A204.1 (cell line): ENCODE data around the gene TCHHL1.

Experiments
- FAIRE-seq: peaks from 2 replicates; lab custom pipeline; 2012; peaks lifted over from hg19 to GRCh38; lab: Jason Lieb, UNC

Gene TCHHL1

DNA sequence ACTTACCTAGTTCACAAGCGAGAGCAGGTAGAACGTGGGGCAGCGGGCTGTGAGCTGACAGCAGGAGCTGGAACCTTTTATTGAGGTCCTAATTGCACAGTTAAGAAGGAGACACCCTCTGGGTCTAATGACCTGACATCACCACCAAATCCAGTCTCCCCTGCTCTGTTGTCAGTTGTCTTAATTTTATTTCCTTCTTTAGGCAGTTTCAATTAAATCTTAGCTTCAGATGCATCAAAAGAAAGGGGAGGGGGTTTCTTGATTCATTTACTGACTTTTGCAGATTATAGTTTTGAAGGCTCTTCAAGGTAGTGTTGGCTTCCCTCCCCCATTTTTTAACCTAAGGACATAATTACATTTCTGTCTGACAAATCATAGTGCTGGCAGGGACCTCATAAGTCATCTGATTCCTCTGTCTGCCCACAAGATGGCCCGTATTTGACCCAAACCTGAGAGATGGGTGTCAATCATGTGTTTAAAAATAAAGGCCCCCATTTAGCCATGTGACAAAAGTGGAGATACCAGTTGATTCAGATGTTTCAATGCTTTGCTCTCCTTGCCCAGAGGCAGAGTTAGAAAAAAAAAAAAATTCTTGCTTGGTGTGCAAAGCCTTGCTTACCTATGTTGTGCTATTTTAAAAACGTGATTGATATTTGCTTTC lies at the start of gene TCHHL1:
TSS of gene TCHHL1 (minus strand) at position 51 of the 661 bp plus-strand sequence. CDS start 921 bp downstream, outside the sequence.
- FAIRE-seq: no peak

DNA sequence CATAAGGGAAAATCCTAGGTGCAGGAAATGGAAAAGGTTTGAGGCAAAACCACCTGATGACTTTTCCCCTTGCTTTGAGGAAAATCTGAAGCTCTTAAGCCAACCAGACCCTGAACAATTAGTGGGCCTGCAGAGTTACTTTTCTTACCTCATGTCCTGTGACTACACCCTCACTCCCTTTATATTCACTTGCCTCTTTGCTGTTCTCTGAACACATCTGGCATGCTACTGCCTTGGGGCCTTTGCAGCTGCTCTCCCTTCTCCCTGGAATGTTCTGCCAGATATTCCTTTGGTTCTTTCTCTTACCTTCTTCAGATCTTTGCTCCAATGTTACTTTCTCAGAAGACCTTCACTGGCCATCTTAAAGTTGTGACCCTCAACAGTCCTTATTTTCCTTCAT lies 48.4 kb upstream of the TCHHL1 start:
- FAIRE-seq: no peak

DNA sequence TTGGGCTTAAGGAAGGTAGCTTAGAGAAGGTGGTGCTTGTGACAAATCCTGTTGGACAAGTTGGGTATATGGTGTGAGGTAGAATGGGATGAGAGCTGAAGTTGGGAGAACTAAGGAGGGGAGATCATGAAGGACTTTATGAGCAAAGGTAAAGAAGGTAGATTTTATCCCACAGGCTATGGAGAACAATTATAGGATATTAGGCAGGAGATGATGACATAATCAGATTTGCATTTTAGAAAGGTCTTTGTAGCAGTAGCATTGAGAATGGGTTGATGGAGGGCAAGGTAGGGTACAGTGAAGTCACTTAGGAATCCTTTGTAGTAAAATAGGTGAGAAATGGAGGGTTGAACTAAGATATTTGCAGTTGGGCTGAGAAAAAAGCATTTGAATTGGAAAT lies 41.3 kb upstream of the TCHHL1 start:
- no peak for FAIRE-seq

DNA sequence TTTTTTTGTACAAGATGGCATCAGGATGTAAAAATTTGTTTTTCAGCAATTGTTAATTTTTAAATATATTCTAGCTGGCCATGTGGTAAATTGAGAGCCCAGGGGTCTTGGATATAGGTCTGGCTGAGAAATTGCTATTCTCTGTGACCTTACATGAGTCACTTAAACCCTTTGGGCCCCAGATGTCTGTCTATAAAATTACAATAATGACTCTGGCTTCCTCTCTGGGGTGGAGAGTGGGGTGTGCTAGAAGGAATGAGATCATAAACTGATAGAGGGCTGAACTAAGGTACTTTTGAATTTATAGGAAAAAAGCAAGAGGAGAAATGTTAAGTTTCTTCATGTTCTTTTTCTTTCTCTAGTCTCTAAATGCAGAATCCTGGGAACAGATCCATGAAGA lies 38.8 kb upstream of the TCHHL1 start:
- no peak for FAIRE-seq

DNA sequence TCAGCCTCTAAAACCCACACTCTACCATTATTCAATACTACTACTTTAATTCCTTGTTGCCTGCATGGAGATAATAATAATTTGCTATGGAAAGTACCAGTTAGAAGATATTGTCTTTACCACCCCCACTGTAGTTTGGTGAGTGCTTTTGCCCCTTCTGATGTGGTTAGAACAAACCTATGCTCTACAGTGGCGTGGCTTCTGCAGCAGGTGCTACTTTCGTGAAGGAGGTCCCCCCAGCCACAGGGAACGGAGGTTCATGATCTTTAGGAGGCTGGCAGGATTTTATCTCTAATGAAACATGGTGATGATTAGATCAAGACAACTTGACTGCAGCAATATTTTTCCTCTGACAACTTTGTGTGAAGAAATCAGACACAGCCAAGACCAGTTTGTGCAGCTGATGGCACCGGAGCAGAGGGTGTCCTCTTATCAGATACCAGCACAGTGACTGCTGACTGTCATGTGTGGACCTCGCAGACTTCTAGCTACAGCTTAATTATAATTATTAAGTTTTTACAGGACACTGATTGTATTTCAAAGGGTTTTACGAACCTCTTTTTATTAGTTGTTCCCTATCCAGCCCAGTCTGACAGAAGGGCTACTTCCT lies 37.1 kb upstream of the TCHHL1 start:
- FAIRE-seq: no peak

DNA sequence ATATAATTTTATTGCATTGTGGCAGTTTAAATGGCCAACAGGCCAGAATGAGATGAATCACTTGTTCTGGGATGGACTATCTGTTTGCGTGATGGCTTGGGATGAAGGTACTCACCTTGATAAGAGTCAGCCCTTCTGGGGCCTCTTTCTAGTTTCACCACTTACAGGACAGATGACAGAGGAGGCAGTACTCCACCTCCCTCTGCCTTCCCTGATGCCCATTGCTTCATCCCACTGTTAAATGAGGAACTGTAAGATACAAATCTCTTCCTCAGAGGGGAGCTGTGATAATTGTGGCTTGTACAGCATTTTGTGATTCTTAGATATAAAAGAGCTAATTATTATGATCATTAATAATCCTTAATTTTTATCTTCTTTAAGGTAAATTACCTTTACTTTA lies 30.1 kb upstream of the TCHHL1 start:
- no peak for FAIRE-seq

DNA sequence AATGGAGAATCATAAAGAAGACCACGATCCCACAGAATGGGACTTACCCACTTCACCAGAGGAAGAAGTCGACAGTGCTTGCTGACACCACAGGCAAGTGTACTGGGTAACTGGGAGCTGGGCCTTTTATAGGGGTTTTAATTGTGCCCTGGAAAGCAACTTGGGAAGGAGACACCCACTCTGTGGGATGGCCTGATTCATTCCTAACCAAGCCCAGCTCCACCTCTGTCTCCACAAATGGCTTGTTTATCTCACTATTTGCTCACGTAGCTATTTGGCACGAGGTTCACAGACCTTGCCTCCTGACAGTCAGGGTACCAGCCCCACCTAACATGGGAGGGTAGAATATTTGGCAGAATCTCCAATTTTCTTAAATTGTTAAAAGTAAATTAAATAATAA lies 26.5 kb upstream of the TCHHL1 start, which contains the start of gene TCHH:
TSS of gene TCHH (minus strand) at position 101 of the 400 bp plus-strand sequence. CDS start 1,364 bp downstream, outside the sequence.
- no peak for FAIRE-seq

DNA sequence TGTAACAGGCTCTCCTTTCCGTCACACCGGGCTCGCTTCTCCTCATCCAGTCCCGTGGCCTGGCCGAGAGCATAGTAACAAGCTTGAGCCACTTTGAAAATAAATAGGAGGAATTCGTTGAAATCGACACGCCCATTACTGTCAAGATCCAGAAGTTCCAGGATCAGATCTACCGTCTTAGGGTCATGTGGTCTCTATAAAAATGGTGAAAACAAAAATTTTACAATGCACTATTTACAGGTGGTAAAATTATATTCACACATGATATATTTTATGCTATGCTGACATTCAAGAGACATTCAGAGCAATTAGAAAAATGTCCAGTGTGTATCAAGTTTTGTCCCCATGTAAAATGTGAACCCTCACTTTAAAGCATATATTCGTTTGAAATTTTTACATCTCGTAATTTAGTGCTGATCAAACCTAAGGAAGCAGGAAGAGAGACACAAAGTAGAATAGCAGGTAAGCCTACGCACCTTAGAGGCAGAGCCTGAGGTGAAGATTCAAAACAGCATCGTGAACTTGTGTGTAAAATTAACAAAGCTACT lies 24.1 kb upstream of the TCHHL1 start:
- FAIRE-seq: no peak

DNA sequence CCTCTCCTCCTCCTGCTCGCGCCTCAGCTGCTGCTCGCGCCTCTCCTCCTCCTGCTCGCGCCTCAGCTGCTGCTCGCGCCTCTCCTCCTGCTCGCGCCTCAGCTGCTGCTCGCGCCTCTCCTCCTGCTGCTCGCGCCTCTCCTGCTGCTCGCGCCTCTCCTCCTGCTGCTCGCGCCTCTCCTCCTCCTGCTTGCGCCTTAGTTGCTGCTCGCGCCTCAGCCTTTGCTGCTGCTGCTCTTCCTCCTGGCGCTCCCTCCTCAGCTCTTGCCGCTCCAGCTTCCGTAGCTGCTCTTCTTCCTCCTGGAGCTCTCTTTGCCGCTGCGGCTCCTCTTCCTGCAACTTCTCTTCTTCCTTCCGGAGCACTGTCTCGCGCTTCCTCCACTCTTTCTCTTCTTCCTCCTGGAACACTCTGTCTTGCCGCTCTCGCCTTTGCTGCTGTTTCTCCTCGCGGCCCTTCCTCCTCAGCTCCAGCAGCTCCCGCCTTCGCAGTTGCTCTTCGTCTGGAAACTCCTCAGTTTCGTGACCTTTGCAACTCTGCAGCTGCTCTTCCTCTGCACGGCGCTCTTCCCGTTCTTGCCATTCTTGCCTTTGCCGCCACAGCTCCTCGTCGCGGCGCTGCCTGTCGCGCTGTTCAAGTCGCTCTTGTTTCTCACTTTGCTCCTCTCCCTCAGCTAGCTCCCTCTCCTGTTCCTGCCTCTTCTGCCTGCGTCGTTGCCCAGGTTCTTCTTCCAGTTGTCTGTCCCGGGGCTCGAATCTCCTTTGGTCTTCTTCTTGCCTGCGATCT lies 23.4 kb upstream of the TCHHL1 start:
- no peak for FAIRE-seq

DNA sequence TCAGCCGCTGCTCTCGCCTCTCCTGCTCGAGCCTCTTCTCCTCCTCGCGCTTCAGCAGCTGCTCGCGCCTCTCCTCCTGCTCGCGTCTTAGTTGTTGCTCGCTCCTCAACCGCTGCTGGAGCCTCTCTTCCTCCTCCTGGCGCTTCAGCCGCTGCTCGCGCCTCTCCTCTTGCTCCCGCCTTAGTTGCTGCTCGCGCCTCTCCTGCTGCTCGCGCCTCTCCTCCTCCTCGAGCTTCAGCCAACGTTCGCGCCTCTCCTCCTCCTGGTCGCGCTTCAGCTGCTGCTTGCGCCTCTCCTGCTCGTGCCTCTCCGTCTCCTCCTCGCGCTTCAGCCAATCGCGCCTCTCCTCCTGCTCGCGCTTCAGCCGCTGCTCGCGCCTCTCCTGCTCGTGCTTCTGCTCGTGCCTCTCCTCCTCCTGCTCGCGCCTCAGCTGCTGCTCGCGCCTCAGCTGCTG lies 22.7 kb upstream of the TCHHL1 start:
- FAIRE-seq: no peak

DNA sequence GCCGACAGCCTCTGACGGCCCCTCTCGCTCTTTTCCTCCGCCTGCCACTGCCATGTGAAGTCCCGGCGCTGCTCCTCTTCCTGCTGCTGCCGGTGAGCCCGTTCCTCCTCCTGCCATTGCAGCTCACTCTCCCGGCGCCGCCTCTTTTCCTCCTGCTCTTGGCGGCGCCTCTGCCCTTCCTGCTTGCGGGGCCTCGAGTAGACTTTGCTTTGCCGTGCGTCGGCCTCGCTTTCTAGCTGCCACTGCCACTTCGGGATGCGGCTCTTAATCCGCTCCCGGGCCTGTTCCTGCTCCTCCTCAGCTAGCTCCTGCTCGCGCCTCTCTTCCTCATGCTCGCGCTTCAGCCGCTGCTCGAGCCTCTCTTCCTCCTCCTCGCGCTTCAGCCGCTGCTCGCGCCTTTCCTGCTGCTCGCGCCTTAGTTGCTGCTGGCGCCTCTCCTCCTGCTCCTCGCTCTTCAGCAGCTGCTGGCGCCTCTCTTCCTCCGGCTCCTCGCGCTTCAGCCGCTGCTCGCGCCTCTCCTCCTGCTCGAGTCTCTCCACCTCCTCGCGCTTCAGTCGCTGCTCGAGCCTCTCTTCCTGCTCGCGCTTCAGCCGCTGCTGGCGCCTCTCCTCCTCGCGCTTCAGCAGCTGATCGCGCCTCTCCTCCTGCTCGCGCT lies 22.1 kb upstream of the TCHHL1 start:
- FAIRE-seq: no peak

DNA sequence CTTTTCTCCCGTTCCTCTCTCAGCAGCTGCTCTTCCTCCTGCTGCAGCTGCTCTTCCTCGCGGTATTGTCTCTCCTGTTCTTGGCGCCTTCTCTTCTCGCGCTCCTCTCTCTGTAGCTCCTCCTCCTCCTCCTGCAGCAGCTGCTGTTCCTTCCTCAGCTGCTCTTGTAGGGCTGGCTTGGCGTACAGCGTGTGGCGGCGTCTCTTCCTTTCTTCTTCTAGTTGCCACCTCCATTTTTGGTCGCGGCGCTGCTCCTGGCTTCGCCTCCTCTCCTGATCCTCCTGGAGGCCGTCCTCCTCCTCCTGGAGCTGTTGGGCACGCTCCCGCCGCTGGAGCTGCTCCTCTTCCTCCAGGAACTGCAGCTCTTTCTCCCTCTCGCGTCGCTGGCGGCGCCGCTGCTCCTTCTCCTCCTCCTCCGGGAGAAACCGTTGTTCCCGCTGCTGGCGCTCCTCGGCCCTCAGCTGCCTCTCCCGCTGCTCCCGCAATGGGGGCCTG lies 21.5 kb upstream of the TCHHL1 start:
- no peak for FAIRE-seq

DNA sequence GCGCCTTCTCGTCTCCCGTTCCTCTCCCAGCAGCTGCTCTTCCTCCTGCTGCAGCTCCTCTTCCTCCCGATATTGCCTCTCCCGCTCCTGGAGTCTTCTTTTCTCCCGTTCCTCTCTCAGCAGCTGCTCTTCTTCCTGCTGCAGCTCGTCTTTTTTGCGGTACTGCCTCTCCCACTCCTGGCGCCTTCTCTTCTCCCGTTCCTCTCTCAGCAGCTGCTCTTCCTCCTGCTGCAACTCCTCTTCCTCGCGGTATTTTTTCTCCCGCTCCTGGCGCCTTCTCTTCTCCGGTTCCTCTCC lies 21.1 kb upstream of the TCHHL1 start:
- FAIRE-seq: no peak

DNA sequence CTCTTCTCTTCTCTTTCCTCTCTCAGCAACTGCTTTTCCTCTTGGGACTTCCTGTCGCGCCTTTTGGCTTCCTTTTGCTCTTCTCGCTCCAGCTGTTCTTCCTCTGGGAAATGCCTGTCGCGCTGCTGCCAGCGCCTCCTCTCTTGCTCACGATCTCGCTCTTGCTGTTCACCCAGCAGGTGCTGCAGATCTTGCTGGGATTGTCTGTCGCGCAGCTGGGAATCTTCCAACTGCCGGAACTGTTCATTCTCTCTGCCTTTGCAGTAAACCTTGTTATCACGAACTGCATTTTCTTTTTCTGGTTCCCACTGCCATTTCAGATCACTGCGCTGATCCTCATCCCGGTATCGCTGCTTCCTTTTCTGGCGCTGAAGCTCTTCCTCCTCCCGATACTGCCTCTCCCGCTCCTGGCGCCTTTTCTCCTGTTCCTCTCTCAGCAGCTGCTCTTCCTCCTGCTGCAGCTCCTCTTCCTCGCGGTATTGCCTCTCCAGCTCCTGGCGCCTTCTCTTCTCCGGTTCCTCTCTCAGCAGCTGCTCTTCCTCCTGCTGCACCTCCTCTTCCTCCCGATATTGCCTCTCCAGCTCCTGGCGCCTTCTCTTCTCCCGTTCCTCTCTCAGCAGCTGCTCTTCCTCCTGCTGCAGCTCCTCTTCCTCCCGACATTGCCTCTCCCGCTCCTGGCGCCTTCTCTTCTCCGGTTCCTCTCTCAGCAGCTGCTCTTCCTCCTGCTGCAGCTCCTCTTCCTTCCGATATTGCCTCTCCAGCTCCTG lies 20.6 kb upstream of the TCHHL1 start:
- no peak for FAIRE-seq

DNA sequence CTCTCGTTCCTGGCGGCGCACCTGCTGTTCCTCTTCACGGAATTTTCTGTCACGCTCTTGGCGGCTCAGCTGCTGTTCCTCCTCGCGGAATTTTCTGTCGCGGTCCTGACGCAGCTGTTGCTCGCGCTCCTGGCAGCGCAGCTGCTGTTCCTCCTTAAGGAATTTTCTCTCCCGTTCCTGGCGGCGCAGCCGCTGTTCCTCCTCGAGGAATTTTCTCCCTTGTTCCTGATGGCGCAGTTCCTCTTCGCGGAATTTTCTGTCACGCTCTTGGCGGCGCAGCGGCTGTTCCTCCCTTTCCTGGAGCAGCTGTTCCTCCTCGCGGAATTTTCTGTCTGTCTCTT lies 20.0 kb upstream of the TCHHL1 start:
- FAIRE-seq: no peak

DNA sequence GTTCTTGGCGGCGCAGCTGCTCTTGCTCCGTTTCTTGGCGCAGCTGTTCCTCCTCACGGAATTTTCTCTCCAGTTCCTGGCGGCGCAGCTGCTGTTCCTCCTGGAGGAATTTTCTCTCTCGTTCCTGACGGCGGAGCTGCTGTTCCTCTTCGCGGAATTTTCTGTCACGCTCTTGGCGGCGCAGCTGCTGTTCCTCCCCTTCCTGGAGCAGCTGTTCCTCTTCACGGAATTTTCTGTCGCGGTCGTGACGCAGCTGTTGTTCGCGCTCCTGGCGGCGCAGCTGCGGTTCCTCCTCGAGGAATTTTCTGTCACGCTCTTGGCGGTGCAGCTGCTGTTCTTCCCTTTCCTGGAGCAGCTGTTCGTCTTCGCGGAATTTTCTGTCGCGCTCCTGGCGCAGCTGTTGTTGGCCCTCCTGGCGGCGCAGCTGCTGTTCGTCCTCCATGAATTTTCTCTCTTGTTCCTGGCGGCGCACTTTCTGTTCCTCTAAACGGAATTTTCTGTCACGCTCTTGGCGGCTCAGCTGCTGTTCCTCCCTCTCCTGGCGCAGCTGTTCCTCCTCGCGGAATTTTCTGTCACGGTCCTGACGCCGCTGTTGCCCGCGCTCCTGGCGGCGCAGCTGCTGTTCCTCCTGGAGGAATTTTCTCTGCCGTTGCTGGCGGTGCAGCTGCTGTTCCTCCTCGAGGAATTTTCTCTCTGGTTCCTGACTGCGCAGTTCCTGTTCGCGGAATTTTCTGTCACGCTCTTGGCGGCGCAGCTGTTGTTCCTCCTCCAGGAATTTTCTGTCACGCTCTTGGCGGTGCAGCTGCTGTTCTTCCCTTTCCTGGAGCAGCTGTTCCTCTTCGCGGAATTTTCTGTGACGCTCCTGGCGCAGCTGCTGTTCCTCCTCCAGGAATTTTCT lies 19.4 kb upstream of the TCHHL1 start:
- no peak for FAIRE-seq

DNA sequence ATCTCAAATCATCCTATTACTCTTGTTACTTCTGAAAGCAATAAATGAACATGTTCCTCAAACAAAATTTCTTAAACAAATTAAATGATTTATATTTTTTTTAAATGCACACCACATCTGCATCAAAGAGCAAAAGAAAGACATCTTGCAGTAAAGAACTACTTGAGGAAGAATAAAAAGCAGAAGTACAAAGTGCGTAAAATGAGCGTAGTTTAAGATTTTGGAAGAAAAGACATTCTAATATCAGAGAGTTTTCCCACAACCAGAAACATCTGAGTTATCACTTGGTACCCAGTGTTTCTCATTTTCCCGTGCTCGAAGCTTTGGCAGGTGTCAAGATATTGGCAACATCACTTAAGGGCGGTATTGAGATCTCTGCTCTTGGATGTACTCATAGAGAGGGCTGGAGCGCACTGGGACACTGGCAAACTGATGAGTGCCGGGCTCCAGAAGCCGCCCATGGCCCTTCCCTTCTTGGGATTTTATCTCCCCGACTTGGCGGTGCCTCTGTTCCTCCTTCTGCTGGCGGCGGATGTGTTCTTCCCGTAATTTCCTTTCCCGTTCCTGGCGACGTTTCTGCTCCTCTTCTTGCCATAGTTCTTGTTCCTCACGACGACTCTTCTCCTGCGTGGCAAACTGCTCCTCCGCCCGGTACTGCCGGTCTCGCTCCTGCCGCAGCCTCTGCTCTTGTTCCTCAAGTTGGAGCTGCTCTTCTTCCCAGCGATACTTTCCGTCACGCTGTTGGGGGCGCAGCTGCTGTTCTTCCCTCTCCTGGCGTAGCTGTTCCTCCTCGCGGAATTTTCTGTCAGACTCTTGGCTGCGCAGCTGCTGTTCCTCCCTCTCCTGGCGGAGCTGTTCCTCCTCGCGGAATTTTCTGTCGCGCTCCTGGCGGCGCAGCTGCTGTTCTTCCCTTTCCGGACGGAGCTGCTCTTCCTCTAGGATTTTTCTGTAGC lies 18.4 kb upstream of the TCHHL1 start:
- no peak for FAIRE-seq

DNA sequence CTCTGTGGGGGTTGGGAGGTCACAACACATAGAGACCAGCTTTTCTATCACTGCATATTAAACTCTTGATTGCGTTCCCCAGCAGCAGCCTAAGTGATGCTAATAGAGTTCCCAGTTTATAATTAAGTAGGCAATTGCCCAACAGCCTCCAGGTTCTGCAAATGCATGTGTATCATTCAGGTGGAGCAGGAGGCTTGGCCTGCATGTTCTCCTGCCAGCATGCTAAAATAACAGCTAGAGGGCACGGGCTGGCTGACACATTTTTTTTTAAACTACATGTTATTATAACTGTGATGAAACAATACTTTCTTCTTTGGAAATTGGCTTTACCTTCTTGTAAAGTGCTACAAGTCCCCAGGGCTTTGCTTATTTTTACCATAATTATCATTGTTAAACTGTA lies 16.0 kb upstream of the TCHHL1 start:
- FAIRE-seq: no peak

DNA sequence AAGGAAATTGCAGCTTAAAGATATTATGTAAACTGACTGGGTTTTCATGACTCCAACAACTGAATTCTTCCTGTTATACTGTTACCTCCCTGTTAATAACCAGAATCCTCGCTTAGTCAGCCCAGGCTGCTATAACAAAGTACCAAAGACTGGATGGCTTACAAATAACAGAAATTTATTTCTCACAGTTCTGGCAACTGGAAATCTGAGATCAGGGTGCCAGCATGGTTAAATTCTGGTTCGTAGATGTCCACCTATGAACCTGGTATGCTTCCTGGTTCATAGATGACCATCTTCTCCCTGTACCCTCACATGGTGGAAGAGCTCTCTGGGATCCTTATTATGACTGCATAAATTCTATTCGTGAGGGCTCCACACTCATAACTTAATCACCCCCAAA lies 8.1 kb upstream of the TCHHL1 start:
- FAIRE-seq: no peak

DNA sequence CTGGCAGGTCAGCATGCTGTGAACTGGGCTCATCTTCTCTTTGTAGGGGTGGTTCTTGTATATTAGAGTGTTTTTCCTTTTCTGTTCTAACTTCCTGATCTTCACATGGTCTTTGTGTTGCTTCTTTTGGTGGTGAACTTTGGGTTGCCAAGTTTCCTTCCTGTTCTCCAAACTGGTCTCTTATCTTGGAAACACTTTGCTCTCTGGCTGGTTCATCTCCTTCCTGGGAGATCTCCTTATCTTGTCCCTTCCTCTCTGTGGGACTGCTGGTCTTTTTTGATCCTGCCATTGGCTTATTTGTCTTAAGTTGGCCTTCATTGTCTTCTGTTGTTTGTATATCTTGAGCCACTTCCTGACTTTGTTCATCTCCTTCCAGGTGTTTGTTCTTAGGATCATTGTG lies 2.1 kb downstream of the TCHHL1 start:
- no peak for FAIRE-seq
